Ishikawa (cell line): Measurements from ENCODE around the gene SURF6.

Experiments used
- CEBPB ChIP-seq: IDR thresholded peaks from 2 replicates; pipeline ENCODE4 v1.6.1; 2012
- CREB1 ChIP-seq: IDR thresholded peaks from 2 replicates; pipeline ENCODE4 v1.6.1; 2012; ENCODE audit warnings: low read depth
- EGR1 ChIP-seq: IDR thresholded peaks from 2 replicates; pipeline ENCODE4 v1.6.1; 2012
- EP300 ChIP-seq: IDR thresholded peaks from 2 replicates; pipeline ENCODE4 v1.6.1; 2012; ENCODE audit warnings: borderline replicate concordance
- FOXM1 ChIP-seq: IDR thresholded peaks from 2 replicates; pipeline ENCODE4 v1.6.1; 2012; ENCODE audit warnings: low read depth, borderline replicate concordance
- MAX ChIP-seq: IDR thresholded peaks from 2 replicates; pipeline ENCODE4 v1.6.1; 2012
- NFIC ChIP-seq: IDR thresholded peaks from 2 replicates; pipeline ENCODE4 v1.6.1; 2012
- RAD21 ChIP-seq: IDR thresholded peaks from 2 replicates; pipeline ENCODE4 v1.6.1; 2012; ENCODE audit warnings: low read depth
- REST ChIP-seq: IDR thresholded peaks from 2 replicates; pipeline ENCODE4 v1.6.1; 2012; ENCODE audit warnings: low read depth, mild to moderate bottlenecking
- TAF1 ChIP-seq: IDR thresholded peaks from 2 replicates; pipeline ENCODE4 v1.6.1; 2012; ENCODE audit warnings: low read depth, mild to moderate bottlenecking
- TCF12 ChIP-seq: IDR thresholded peaks from 2 replicates; pipeline ENCODE4 v1.6.1; 2012; ENCODE audit warnings: low read depth
- TEAD4 ChIP-seq: IDR thresholded peaks from 2 replicates; pipeline ENCODE4 v1.6.1; 2012
- YY1 ChIP-seq: IDR thresholded peaks from 2 replicates; pipeline ENCODE4 v1.6.1; 2012; ENCODE audit warnings: low read depth
- ZBTB7A ChIP-seq: IDR thresholded peaks from 2 replicates; pipeline ENCODE4 v1.6.1; 2012; ENCODE audit warnings: low read depth
- TF ChIP-seq, protein P1 (sequence below): IDR thresholded peaks from 2 replicates; pipeline ENCODE4 v1.6.1; 2012

SURF6 gene

GRCh38 chr9:133344071-133344470 is 8.1 kb upstream of the SURF6 start:
- TF ChIP-seq NFIC (no peak), RAD21 (no peak), EP300 (no peak)

DNA sequence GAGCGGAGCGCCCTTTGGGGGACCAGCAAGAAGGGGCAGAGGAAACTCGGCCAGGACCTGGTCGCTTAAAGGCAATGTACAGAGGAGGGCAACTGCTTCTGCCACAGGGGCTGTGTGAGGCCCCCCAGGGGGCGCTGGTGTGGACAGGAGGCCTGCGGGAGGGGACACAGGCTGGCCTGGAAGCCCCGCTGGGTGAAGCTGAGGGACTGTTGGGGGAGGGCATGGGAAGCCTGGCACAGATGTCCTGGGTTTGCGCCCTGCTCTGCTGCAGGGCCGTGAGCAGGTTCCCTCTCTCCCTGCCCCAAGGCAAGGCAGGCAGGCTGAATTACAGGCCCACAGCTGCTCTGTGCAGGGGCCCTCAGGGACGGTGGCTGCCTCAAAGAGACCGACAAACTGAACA is 6.6 kb upstream of the SURF6 start:
- TF ChIP-seq, protein P1, sequence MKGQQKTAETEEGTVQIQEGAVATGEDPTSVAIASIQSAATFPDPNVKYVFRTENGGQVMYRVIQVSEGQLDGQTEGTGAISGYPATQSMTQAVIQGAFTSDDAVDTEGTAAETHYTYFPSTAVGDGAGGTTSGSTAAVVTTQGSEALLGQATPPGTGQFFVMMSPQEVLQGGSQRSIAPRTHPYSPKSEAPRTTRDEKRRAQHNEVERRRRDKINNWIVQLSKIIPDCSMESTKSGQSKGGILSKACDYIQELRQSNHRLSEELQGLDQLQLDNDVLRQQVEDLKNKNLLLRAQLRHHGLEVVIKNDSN = no peak
- TF ChIP-seq TEAD4 (no peak), FOXM1 (no peak), ZBTB7A (no peak), YY1 (no peak), CEBPB (no peak), TCF12 (no peak), NFIC (no peak), EGR1 (no peak), REST (no peak), CREB1 (no peak), RAD21 (no peak), MAX (no peak), EP300 (no peak)

DNA sequence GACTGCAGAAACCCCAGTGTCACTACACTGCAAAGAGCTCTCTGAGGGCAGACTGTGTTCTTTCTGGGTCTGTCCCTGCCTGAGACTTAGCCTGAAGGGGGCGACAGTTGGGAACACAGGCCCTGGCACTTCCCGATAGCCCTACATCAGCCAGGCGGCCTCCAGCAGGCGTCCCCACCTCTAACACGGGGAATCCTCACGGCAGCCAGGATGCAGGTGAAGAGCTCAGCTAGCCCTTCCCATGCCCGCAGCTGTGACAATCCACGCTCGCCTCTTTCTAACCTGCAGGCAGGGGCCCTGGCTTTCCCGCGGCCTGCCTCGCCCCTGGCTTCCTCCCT is 6.0 kb upstream of the SURF6 start:
- TF ChIP-seq MAX (no peak), RAD21 (no peak), EGR1 (no peak), REST (no peak), TEAD4 (no peak), YY1 (no peak), NFIC (no peak), ZBTB7A (no peak), CREB1 (no peak)
- TF ChIP-seq, protein P1 = no peak

GRCh38 chr9:133341369-133342068 is 5.5 kb upstream of the SURF6 start:
- TF ChIP-seq REST (no peak), EP300 (no peak), NFIC (no peak), CREB1 (no peak), YY1 (no peak), FOXM1 (no peak), TAF1 (no peak), MAX (no peak), EGR1 (no peak), RAD21 (no peak), ZBTB7A (no peak), TEAD4 (no peak)

- TF ChIP-seq YY1 = no peak
- no peak for TF ChIP-seq EP300
- TF ChIP-seq FOXM1 = no peak
- no peak for TF ChIP-seq CEBPB
- TF ChIP-seq, protein P1 = no peak
- no peak for TF ChIP-seq RAD21
- no peak for TF ChIP-seq CREB1
- no peak for TF ChIP-seq MAX
- no peak for TF ChIP-seq REST
- TF ChIP-seq NFIC = no peak
- no peak for TF ChIP-seq EGR1
Observed at GRCh38 chr9:133340916-133341315, 4.9 kb upstream of the SURF6 start.
